ENCODE measurements around the gene ASB2.
A peak's percentile ranks its signal among the peaks of the same experiment; 100 is the strongest.

ASB2 gene

GRCh38 chr14:93974299-93974698 is 2.1 kb downstream of the ASB2 start:
- Histone ChIP-seq H3K27ac (no peak overlapping the region), H3K27me3 (peaks cover 64% of the 10 kb centered on the region), H3K9me3 (no peaks in the 10 kb centered on the region), H3K36me3 (no peaks in the 10 kb centered on the region), H3K4me1 (ENCODE audit: control insufficient read depth in 1 of 2, insufficient read depth in 1 of 2, low read depth in 1 of 2, low read length in 1 of 2) (peaks cover 0 to 18% of the 10 kb centered on the region in 2 experiments), H3K4me3 (ENCODE audit: low read depth in 1 of 2, low read length in 1 of 2) (no peak overlapping the region)
- no peak for TF ChIP-seq CTCF (IDR thresholded peaks at IDR 0.05)

GRCh38 chr14:93973607-93974006 is 2.8 kb downstream of the ASB2 start:
- H3K9me3 ChIP-seq = no peaks in the 10 kb centered on the region
- H3K27ac ChIP-seq = no peak overlapping the region
- H3K4me1 ChIP-seq (ENCODE audit: control insufficient read depth in 1 of 2, insufficient read depth in 1 of 2, low read depth in 1 of 2, low read length in 1 of 2) = peaks cover 0 to 18% of the 10 kb centered on the region in 2 experiments
- no peaks in the 10 kb centered on the region for H3K36me3 ChIP-seq
- TF ChIP-seq CTCF (IDR thresholded peaks at IDR 0.05) = no peak
- peaks cover 71% of the 10 kb centered on the region for H3K27me3 ChIP-seq
- no peak overlapping the region for H3K4me3 ChIP-seq (ENCODE audit: low read depth in 1 of 2, low read length in 1 of 2)

- Histone ChIP-seq H3K36me3 (no peaks in the 10 kb centered on the region), H3K4me3 (ENCODE audit: low read depth in 1 of 2, low read length in 1 of 2) (no peak overlapping the region), H3K9me3 (no peaks in the 10 kb centered on the region), H3K27me3 (peaks cover 66% of the 10 kb centered on the region), H3K4me1 (ENCODE audit: control insufficient read depth in 1 of 2, insufficient read depth in 1 of 2, low read depth in 1 of 2, low read length in 1 of 2) (peaks cover 0 to 23% of the 10 kb centered on the region in 2 experiments), H3K27ac (no peak overlapping the region)
- TF ChIP-seq CTCF (IDR thresholded peaks at IDR 0.05) = no peak
Observed at GRCh38 chr14:93972618-93973205, 3.7 kb downstream of the ASB2 start.

GRCh38 chr14:93971635-93972027 is 4.7 kb downstream of the ASB2 start:
- Histone ChIP-seq H3K4me1 (ENCODE audit: control insufficient read depth in 1 of 2, insufficient read depth in 1 of 2, low read depth in 1 of 2, low read length in 1 of 2) (peaks cover 0 to 30% of the 10 kb centered on the region in 2 experiments), H3K27me3 (peaks cover 55% of the 10 kb centered on the region), H3K36me3 (no peaks in the 10 kb centered on the region), H3K4me3 (ENCODE audit: low read depth in 1 of 2, low read length in 1 of 2) (no peak overlapping the region), H3K27ac (no peak overlapping the region), H3K9me3 (no peaks in the 10 kb centered on the region)
- no peak for TF ChIP-seq CTCF (IDR thresholded peaks at IDR 0.05)

GRCh38 chr14:93970965-93971634 is 5.3 kb downstream of the ASB2 start:
- Histone ChIP-seq H3K4me1 (ENCODE audit: control insufficient read depth in 1 of 2, insufficient read depth in 1 of 2, low read depth in 1 of 2, low read length in 1 of 2) (peaks cover 0 to 26% of the 10 kb centered on the region in 2 experiments), H3K36me3 (no peaks in the 10 kb centered on the region), H3K27ac (no peak overlapping the region), H3K4me3 (ENCODE audit: low read depth in 1 of 2, low read length in 1 of 2) (peak overlapping the region in 1 of 2 experiments; percentile 61), H3K9me3 (no peaks in the 10 kb centered on the region), H3K27me3 (peaks cover 50% of the 10 kb centered on the region)
- no peak for TF ChIP-seq CTCF (IDR thresholded peaks at IDR 0.05)

Measured in neutrophil (primary cell).